Cortex of kidney (tissue), 1 donor: ENCODE measurements around the gene SCAMP4.
"Not testable (repeated sequence)": the region's sequence is repeated elsewhere in the genome, so short reads cannot be mapped to it uniquely, and the experiment has no call there.

Experiments used
- DNase-seq: peaks from one replicate; lab custom pipeline; 2025; lab: John Stamatoyannopoulos, UW

Gene SCAMP4

DNA sequence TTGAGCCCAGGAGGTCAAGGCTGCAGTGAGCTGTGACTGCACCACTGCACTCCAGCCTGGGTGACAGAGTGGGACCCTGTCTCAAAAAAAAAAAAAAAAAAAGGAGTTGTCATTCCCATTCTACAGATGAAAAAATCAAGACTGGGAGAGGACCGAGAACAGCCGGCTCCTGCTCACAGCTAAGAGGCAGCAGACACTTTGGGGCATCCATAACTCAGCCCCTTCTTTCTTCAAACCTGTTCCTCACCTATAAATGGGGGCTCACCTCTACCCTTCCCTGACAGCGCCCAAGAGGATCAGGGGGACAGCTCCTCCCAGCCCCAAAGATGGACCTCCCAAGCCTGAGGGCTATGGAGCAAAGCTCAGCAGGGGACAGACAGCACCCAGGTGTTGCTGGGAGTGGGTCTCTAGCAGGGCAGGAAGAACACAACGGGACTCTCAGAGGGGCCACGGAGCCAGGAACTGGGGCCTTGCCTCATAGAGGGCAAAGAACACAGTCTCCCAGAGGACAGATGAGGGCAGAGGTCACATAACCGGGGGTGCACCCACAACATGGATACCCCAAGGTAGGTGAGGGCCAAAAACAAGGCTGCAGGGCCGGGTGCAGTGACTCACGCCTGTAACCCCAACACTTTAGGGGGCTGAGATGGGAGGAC, 38.4 kb upstream of the SCAMP4 start:
- DNase-seq, result no peak

DNA sequence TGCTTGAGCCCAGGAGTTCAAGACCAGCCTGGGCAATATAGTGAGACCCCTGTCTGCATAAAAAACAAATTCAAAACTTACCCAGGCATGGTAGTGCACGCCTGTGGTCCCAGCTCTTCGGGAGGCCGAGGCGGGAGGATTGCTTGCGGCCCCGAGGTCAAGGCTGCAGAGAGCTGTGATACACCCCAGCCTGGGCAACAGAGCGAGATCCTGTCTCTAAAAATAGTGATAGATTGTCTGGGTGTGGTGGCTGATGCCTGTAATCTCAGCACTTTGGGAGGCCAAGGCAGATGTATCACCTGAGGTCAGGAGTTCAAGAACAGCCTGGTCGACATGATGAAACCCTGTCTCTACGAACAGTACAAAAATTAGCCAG, 37.9 kb upstream of the SCAMP4 start:
- DNase-seq, result no peak

DNA sequence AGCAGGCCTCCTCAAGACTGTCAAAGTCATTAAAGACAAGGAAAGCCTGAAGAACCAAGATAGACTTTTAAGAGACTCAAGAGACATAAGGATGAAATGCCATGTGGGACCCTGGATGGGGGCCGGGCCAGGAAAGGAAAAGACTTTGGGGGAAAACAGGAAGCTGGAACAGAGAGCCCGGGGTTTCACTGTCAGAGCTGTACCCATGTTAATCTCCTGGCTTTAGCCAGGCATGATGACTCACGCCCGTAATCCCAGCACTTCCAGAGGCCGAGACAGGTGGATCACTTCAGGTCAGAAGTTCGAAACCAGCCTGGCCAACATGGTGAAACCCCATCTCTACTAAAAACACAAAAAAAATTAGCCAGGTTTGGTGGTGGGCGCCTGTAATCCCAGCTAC, 36.2 kb upstream of the SCAMP4 start:
- no peak for DNase-seq

DNA sequence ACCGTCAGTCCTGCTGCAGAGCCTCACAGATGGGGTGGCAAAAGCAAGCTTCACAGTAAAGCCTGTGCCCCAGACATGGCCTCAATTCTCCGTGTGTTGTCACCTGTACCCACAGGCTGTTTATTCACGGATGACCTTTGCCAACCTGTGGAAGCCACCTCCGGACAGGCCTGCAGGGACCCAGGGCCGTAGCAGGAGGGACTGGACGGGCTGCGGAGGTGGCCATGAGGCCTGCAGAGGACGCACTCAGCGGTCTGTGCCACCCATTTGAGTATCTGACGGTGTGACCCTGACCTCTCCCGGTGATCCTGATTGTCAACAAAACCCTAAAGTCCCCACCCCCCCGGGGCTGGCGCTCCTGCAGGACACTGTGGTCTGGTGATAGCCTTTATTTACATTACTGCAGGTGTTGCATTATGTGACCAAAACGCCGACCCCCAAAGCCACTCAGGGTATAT, 34.0 kb upstream of the SCAMP4 start:
- no peak for DNase-seq

DNA sequence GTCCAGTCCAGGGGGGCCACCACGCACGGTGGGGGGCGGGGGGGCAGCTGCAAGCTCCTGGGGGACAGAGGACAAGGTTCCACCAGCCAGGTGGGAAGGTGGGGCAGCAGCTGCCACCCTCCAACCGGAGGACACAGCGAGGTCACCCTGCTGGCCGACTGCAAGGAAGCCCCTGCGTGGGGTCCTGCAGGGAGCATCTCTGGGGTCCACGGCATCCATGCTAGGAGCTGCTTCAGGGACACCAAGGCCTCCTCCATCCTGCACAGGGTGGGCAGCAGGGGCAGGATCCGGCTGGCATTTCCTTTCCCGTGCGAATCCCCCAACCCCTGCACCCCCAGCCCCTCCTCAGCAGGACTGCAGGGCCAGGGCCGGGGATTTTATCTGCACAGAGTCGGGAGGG, 33.6 kb upstream of the SCAMP4 start:
- DNase-seq, result no peak

DNA sequence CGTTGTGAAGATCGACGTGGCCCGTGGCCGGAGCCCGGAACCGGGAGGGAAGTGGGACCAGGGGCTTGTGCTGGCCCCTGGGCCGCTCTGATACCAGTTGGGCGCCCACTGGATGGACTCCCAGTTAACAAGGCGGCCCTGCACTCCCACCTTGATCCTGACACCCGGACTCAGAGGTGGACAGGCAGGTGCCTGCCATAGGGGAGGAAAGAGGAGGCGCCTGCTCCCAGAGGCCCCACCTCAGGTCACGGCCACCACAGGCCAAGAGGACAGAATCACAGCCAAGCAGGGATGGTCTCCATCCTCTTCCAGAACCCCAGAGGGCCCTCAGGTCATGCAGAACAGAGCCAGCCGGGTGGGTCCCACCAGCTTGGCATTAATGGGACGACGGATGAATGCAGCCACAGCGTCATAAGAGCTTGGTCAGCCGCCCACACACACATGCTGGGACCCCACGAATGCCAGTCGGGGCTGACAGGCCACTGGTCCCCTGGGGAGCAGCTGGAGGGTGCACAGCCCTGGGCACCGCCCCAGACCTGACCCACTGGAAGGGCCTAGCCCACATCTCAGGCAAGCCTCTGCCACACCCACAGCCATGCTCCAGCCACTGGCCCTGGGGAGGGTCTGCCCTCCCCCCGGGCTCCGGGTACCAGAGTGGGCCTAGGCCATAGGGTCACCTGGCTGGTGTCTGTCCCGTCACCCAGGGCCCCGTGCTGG, 32.2 kb upstream of the SCAMP4 start:
- DNase-seq, result no peak

DNA sequence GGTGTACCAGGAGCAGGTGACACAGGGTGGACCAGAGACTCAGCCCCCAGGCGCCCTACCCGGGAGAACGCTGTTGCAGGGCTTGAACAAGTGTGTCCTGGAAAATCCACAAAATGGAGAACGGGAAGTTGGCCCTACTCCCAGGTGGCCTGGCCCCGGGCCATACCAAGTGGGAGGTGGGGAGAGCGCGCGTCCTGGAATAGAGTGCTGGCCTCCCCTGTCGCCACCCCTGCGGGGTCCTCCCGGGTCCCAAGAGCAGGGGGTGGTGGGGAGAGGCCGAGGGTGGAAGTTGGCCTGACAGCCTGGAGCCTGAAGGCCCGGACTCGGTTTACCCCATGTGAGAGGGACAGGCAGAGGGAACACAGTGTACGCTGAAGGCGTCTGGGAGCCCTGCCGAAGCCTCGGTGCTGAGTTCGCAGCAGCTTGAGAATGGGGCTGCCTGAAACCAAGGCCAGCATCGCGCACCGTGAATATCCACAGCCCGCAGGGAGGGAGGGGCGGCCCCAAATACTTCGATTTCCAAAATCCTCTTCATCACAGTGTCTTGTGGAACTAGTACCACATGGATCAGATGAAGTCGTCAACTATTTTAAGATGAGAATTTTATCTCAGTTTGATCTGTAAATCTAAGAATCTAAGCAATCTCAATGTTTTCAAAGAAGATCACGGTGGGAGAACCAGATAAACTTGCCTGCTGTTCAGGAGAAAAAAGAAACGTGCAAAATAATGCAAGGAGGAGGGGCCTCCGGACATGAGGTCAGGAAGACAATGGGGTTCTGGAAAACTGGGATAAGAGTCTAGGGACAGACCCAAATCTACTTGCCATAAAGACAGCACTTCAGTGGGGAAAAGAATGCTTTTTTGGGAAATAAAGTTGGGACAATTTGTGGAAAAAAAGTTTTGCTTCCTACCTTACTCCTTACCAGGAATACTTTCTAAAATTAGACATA, 31.4 kb upstream of the SCAMP4 start:
- DNase-seq, result no peak

DNA sequence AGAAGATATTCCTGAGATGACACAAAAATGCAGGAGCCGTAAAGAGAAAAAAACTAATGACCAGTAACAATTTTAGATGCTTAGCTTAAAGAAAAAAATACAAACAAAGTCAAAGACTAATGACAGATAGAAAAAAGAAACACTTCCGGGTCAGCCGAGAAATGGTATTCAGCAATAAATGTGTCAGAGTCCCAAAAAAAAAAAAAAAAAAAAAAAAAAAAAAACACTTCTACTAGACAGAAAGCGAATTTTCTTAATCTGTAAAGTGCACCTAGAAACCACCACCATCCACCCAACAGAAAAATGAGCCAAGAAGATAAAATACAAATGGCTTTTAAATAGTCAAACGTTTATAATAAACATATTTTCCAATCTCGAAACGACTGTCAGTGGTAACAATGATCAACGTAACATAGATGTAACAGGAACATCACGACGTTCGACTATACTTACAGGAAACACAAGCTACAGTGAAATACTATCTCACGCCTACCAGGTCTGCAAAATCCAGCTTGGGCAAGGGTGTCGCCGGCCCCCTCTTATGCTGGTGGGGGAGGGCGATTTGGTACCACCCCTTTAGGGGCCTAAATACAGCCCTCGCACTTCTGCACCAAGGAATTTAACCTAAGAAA, 30.5 kb upstream of the SCAMP4 start:
- DNase-seq, result no peak

DNA sequence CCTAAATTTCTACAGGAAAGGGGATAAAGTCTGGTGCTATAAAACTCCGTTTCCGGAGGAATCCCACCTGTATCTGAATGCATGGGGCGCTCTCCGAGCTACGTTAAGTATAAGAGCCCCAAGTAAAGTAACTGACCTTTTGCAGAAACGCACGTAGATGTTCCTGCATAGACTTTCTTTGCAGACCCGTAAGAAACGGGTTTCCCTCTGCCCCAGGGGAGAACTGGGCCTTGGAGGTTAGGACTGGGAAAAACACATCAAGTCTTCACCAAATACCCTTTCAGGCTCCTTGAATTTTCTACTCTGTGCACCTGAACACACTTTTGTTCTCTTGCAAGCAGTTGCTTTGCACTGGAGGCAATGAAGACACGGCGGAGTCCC, 29.9 kb upstream of the SCAMP4 start:
- not testable (repeated sequence) for DNase-seq

DNA sequence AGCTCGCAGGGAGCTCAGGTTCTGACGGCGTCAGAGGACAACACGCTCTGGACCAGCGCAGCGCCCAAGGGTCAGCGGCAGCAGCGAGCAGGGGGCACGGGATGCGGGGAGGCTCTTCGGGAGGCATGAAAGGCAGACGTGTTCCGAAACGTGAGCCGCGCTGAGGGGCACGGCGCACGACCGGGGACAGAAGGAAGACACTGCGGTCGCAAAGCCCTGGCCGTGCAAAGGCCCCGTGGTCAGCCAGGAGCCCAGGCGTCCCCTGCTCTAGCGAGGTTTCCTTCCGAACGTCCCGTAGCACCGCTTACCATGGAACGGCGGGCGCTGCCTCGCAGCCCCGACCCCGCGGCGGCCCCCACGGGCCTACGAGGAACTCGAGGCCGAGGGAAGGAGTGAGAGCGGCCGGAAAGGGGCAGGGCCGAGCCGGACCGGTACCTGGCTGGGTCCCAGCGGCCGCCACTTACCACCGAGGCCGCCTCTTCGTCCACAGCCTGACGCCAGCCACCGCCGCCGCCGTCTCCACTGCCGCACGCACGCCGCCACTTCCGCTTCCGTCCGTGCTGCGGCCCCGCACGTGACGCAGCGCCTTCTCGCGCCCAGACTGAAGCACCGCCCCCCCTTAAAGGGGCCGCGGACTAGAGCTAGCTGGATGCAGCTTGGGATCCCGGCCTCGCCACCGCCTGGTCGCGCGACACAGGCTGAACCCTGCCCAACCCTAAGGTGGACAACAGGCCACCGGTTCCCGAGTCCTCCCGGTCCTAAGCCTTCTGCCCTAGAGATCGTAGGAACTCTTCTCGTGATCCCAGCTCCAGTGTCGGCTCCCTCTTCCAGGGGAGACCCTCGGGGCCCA, 29.3 kb upstream of the SCAMP4 start:
- no peak for DNase-seq

DNA sequence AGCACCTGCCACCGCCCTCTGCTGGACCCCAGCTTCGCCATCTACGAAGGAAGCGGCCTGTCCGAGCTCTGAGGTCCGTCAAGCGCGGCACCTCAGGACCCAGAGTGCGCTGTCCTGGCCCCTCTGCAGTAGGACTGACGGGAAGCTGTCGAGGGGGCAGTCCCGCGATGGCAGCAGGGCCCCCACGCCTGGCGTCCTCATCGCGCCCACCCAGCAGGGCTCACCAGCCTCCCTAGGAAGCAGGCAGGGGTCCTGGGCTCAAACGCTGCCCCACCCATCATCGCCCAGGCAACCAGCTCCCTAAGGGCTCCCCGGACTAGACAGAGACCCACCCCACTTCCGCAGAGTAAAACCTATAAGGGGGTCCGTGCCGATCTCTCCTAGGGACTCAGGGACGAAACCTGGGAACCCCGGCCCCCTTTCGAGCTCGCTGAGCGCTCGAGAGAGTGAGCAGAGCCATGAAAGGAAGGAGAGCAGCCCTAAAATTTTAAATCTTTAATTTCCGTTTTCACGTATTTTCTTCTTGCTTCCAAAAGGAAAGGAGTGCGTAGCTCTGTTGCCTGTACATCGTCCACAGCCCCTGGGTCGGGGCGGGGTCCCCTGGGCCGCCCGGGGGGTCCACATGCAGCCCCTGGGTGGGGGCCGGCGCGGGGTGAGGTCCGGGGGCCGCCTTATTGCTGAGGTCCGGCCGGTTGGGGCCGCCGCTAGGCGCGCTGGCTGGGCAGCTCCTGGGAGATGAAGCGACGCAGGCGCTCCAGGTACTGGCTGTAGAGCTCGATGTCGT, 28.5 kb upstream of the SCAMP4 start:
- DNase-seq, result not testable (repeated sequence)

DNA sequence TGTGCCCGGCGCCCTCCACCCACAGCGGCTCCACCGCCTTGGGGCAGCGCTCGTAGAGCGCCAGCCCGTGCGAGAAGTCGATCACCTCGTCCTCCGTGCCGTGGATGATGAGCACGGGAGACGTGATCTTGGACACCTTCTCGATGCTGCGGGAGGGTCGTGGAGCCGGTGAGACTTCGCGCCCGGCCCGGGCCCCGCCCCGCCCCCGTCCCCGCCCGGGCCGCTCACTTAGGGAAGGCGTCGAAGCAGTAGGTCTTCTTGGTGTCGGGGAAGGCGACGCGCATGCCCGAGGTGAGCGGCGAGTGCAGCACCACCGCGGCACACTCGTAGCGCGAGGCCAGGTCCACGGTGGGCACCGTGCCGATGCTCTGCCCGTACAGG, 27.9 kb upstream of the SCAMP4 start:
- DNase-seq, result not testable (repeated sequence)

DNA sequence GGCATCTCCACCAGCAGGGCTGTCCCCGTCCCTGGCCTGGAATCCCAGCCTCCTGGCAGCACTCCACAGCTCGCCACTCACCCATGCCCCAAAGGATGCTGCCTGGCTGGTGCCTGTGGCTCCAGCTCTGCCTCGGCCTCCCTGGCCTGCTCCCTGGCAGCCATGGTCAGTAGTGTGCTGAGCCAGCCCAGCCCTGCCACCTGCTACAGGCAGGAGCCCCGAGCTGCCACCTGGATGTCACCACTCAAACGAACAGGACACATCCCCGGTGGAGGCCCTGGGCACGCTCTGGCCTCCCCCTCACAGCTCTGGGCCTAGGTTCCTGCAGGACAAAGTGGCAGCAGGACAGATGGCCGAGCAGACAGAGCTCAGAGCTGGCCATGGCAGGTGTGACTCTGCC, 26.6 kb upstream of the SCAMP4 start:
- not testable (repeated sequence) for DNase-seq

DNA sequence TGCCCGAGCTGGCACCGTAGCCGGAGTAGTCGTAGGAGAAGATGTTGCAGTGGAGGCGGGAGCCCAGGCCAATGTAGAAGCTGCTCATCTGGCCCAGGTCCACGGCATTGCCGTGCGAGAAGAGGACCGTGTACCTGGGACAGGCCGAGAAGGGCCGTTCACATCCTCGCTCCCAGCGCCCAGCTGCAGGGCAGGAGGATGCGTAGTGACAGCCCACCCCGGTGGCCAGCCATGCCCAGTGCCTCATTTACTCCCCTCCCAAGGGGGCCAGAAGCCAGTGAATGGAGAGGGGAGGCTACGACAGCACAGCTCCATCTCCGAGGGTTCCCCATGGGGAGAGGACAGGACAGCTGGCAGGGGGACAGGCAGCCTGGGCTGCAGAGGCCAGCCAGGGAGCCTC, 25.2 kb upstream of the SCAMP4 start:
- not testable (repeated sequence) for DNase-seq

DNA sequence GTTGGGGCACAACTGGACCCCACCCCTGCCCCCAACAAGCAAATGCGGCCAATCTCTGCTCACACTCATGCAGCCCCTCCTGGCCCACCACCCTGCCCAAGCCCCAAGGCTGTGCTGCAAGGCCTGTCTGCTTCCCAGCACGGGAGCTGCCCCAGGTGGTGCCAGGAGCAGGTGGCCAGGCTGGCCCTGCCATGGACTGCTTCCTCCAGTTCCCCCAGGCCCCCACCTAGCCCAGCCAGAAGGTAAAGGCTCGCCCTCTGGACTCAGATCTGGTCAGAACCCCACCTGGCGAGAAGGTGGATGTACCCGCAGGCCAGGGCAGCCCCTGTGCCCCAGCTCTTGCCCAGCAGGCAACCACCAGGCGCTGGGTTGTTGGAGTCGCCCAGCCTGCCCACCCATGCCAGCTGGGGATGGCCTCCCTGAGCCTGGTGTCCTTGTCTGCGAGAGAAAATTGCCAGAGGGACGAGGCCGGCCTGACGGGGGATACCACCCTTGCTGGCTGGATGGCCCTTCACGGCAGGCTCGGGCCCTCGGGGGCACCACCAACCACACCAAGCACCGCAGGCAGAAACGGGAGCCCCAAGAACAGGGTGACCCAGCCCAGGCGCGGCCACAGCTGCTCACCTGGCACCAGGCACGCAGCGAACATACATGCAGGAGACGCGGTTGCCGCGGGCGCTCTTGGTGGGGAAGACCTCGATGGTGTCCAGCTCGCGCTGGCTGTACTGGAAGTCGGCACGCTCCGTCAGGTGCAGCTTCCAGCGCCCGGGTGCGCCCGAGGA, 24.4 kb upstream of the SCAMP4 start:
- no peak for DNase-seq

DNA sequence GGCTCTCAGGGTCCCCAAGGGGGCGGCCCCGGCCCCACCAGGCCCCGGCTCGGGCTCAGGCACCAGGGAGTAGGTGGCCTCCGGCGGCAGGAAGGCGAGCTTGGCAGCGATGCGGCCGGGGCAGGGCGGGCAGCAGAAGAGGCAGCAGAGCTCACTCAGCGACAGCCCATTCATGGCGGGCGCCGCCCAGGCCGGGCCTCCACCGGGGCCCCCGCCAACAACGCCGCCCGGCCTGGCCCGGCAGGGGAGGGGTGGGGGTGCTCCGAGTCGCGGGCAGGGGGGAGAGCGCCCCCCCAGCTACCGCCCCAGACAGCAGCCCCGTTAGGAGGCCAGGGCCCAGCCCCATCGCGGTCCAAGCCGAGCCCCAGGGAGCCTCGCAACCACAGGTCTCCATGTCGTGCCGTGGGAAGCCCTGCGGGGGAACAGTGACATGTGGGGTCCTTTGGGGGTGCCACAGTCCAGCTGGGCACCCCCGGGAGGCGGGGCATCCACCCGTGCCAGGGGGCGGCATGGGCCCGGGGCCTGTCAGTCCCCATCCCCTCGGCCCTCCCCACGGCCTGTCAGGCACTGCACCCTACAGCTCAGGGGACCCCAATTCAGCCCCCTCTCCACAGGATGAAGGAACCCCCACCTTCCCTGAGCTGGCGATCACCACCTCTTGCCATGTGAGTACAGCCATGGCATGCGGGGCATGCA, 23.7 kb upstream of the SCAMP4 start:
- not testable (repeated sequence) for DNase-seq

DNA sequence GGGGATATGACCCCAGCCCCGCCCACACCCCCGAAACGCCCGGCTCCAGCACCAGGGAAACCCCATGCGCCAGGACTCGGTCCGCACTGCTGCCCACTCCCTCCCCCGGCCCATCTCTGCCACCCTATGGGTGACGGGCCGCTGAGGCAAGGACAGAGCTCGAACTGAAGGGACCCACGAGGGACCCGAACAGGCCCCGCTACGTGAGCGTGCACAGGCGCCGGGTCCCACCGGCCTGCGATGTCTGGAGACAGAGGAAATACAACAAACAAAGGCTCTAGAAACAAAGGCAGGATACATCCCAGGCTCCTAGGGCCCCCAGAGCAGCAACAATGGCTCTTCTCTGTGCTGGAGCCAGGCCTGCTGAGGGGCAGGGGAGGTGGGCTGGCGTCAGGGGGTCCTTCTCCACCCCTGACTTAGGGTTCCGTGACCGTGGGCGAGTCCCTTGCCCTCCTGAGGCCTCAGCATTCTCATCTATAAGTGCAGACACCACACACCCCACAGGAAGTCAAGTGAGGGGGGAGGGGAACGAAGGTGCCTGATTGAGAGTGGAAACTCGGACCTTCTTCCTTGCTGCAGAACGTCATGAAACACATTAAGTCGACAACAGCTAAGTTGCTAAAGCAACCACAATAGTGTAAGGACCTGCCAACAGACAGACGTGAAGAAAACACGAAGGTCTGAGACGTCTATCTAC, 23.0 kb upstream of the SCAMP4 start:
- no peak for DNase-seq
